ENCODE measurements around the gene SLC40A1. TPM values are rescaled to one million over a fixed set of nuclear protein-coding genes. Genes with fewer than 3 reads are reported as not detected.

SLC40A1 gene
- total and polyA plus RNA-seq, 7 donors = 8.4 to 65.7 (median 27.8) TPM

DNA sequence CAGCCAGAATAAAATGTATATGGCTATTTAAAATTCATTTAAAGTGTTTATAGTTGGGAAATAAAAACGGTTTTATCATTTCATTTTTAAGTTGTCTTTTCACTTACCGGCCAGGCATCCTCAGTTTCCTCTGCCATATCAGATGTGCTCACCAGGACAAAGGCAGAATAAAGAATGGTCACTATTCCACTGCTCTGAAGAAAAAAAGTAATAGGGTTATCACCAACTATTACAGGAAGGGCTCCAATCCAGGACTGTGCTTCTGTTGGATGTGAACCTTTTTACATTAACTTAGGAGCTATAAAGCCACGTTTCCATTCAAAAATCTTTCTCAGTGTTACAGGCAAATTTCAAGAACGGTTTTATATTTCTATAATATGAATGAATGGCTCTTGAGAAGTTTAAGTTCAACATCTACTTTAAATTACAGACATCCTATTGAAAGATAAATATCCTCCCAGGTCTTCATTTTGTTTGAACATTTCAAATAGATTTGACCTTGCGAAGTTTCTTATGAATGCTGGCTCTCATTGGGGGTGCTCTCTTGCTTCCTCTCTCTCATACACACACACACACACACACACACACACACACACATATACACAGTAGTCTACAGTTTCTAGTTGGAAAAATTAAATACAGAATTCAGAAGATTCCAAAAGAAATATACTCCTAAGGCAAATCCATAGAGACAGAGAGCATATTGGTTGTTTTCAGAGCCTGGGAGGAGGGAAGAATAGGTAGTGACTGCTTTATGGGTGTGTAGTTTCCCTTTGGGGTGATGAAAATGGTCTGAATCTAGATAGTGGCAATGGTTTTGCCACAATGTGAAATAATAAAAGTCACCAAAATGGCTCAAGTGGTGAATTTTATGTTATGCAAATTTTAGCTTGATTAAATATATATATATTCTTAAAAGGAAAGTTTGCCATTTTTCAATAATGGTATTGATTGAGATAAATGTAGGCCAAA is 2.9 kb upstream of the SLC40A1 start:
- Histone ChIP-seq H3K36me3 (ENCODE audit: insufficient read depth in 1 of 2, low read depth in 1 of 2) (peaks cover 0 to 3% of the 10 kb centered on the region in 2 donors), H3K27ac (no peak overlapping the region), H3K27me3 (ENCODE audit: insufficient read depth in 3 of 3, low read length in 2 of 3) (no peaks in the 10 kb centered on the region), H3K4me3 (no peak overlapping the region), H3K9me3 (no peaks in the 10 kb centered on the region), H3K4me1 (peaks cover 12% of the 10 kb centered on the region)
- TF ChIP-seq, protein P1, sequence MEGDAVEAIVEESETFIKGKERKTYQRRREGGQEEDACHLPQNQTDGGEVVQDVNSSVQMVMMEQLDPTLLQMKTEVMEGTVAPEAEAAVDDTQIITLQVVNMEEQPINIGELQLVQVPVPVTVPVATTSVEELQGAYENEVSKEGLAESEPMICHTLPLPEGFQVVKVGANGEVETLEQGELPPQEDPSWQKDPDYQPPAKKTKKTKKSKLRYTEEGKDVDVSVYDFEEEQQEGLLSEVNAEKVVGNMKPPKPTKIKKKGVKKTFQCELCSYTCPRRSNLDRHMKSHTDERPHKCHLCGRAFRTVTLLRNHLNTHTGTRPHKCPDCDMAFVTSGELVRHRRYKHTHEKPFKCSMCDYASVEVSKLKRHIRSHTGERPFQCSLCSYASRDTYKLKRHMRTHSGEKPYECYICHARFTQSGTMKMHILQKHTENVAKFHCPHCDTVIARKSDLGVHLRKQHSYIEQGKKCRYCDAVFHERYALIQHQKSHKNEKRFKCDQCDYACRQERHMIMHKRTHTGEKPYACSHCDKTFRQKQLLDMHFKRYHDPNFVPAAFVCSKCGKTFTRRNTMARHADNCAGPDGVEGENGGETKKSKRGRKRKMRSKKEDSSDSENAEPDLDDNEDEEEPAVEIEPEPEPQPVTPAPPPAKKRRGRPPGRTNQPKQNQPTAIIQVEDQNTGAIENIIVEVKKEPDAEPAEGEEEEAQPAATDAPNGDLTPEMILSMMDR (IDR thresholded peaks at IDR 0.05) = no peak
- WGBS, 3 donors = 84 to 87% (median 86%) methylated on average over 5 of the region's 5 CpGs
- intact Hi-C loops (cut with DNase I) = no loop called here
- ATAC-seq = no peak
- DNase-seq = no peak

DNA sequence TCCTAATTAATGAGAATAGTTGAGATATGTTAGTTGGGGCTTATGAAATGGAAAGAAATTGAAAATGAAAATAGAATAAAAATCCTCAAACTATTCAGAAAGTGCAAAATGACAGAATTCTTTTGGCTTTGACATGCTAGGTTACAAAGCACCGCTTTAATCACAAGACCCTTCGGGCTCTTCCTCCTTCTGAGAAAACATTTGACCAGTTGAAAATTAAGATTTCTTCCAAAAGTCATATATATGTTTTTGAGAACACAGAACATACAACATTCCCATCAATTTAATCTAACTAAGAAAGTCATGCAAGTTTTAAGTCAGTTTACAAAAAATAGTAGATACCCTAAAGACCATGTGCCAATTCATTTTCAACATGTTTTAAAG is 2.2 kb upstream of the SLC40A1 start:
- H3K36me3 ChIP-seq (ENCODE audit: insufficient read depth in 1 of 2, low read depth in 1 of 2) = peaks cover 0 to 7% of the 10 kb centered on the region in 2 donors
- ATAC-seq (no peak), DNase-seq (no peak)
- H3K4me3 ChIP-seq = no peak overlapping the region
- peaks cover 19% of the 10 kb centered on the region for H3K4me1 ChIP-seq
- H3K27me3 ChIP-seq (ENCODE audit: insufficient read depth in 3 of 3, low read length in 2 of 3) = no peaks in the 10 kb centered on the region
- no peak overlapping the region for H3K27ac ChIP-seq
- WGBS, 3 donors = 97 to 98% (median 97%) methylated on average over 2 of the region's 2 CpGs
- H3K9me3 ChIP-seq = no peaks in the 10 kb centered on the region
- TF ChIP-seq, protein P1 (IDR thresholded peaks at IDR 0.05) = no peak
- intact Hi-C loops (cut with DNase I) = no loop called here

DNA sequence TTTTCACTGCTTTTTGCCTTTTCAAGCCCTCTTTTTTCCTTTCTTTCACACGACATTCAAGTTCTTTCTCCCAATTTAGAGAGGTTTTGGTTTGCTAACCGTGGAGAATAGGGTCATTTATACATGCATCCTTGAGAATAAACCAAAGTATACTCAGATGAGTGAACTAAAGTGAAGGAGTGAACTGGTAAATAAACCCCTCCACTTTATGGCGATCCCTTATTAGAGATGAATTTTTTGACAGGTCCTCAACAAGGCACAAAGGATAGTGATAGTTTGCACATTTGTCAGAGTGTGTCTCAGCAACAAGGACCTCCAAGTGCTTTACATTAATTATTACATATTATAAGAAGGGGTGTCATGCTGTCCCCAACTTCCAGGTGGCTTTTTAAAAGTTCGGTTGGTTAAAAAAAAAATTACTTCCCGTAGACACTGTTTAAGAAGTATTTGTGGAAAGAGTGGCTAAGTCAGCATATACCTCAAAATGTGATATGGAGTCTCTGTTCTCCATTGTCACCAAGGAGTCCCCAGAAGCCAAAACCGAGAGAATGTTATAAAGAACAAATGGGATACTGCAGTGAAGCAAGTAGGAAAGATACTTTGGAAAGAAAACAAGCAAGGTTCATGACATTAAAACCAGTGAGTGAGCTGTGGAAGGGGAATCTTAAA is 1.7 kb upstream of the SLC40A1 start:
- DNase-seq = no peak
- Histone ChIP-seq H3K27ac (peak overlapping the region; percentile 96), H3K9me3 (no peaks in the 10 kb centered on the region), H3K36me3 (ENCODE audit: insufficient read depth in 1 of 2, low read depth in 1 of 2) (peaks cover 0 to 10% of the 10 kb centered on the region in 2 donors), H3K4me3 (no peak overlapping the region), H3K27me3 (ENCODE audit: insufficient read depth in 3 of 3, low read length in 2 of 3) (no peaks in the 10 kb centered on the region), H3K4me1 (peaks cover 24% of the 10 kb centered on the region)
- TF ChIP-seq, protein P1 (IDR thresholded peaks at IDR 0.05) = no peak
- ATAC-seq = no peak
- 81 to 90% (median 89%) methylated on average over 6 of the region's 6 CpGs for WGBS, 3 donors
- intact Hi-C loops (cut with DNase I) = no loop called here

DNA sequence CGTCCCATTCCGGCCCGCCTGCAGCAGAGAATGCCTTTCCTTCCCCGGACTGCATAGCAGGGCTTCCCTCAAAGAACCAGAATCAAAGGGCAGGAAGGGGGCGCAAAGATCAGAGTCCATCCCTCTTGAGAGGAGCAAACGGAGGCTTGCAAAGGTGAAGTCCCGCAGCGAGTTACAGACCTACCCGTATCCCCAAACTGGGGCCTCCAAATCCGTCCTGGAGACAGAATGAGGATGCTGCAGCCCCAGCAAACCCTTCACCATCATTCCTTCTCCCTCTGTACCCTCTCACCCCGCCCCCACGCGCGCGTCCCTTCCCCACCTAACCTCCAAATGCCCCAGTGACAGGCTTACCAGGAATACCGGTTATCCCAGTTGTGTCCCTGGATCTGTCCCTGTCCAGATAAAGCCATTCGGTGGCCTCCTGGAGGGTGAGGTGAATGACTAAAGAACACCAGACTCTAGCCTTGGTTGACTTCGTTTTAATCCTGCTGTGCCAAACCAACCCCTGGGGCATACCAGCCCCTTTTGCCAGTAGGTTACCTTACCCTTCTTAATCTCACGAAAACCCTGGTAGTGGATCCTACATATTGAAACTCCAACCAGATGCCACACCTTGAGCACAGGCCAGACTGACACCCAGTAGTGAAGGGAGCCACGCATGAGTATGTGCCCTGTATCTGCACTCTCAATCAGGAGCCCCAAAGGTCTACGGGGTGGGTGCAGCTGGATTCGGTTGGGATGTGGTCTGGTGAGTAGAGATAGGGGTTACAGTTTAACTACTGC is 961 bp upstream of the SLC40A1 start:
- H3K4me1 ChIP-seq = peaks cover 32% of the 10 kb centered on the region
- peak overlapping the region; percentile 96 for H3K27ac ChIP-seq
- no peaks in the 10 kb centered on the region for H3K27me3 ChIP-seq (ENCODE audit: insufficient read depth in 3 of 3, low read length in 2 of 3)
- 22 to 31% (median 28%) methylated on average over 22 of the region's 22 CpGs for WGBS, 3 donors
- H3K4me3 ChIP-seq = peak overlapping the region; percentile 82
- ATAC-seq (peak; percentile 14 to 45 (median 18)), DNase-seq (peak in 1 of 2 donors; percentile 25)
- no peaks in the 10 kb centered on the region for H3K9me3 ChIP-seq
- intact Hi-C loops (cut with DNase I) = loop anchor here in 1 of 2 donors (2.0 kb wide), 1 partner anchor 31 kb away; no protein-coding TSS in a partner anchor
- TF ChIP-seq, protein P1 (IDR thresholded peaks at IDR 0.05) = no peak
- H3K36me3 ChIP-seq (ENCODE audit: insufficient read depth in 1 of 2, low read depth in 1 of 2) = peaks cover 0 to 12% of the 10 kb centered on the region in 2 donors
